Measurements from ENCODE around the gene LRRC38. TPM values are rescaled to one million over a fixed set of nuclear protein-coding genes. Genes with fewer than 3 reads are reported as not detected.

The LRRC38 gene
- total RNA-seq, 4 donors from 2014 or later: not detected

DNA sequence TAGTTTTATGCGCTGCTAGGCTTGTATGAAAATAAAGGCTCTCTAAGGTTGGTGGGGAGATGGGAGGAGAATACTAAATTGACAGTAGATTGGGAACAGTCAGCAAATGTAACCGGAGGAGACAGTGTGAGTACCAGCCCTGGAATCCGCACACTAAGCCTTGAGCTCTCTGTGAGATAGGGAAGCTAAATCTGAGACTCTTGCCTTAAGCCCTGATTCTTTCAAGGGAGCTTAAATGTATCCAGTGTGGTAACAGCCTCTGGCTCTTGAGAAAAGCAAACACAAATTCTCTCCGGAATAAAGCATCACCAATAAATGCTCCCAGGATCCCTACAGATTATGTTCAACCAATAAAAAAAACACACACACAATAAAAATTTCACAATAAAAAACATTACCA is 36.9 kb upstream of the LRRC38 start:
- Histone ChIP-seq H3K27ac (no peak overlapping the region), H3K36me3 (no peaks in the 10 kb centered on the region), H3K4me3 (no peak overlapping the region), H3K9me3 (no peaks in the 10 kb centered on the region), H3K27me3 (no peaks in the 10 kb centered on the region), H3K4me1 (no peaks in the 10 kb centered on the region)
- intact Hi-C loops (cut with DNase I; ENCODE audit: low total_unique reads): no loop called here
- DNase-seq: no peak
- no peak for TF ChIP-seq POLR2A (IDR thresholded peaks at IDR 0.05)
- TF ChIP-seq, protein P1, sequence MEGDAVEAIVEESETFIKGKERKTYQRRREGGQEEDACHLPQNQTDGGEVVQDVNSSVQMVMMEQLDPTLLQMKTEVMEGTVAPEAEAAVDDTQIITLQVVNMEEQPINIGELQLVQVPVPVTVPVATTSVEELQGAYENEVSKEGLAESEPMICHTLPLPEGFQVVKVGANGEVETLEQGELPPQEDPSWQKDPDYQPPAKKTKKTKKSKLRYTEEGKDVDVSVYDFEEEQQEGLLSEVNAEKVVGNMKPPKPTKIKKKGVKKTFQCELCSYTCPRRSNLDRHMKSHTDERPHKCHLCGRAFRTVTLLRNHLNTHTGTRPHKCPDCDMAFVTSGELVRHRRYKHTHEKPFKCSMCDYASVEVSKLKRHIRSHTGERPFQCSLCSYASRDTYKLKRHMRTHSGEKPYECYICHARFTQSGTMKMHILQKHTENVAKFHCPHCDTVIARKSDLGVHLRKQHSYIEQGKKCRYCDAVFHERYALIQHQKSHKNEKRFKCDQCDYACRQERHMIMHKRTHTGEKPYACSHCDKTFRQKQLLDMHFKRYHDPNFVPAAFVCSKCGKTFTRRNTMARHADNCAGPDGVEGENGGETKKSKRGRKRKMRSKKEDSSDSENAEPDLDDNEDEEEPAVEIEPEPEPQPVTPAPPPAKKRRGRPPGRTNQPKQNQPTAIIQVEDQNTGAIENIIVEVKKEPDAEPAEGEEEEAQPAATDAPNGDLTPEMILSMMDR (IDR thresholded peaks at IDR 0.05): no peak

DNA sequence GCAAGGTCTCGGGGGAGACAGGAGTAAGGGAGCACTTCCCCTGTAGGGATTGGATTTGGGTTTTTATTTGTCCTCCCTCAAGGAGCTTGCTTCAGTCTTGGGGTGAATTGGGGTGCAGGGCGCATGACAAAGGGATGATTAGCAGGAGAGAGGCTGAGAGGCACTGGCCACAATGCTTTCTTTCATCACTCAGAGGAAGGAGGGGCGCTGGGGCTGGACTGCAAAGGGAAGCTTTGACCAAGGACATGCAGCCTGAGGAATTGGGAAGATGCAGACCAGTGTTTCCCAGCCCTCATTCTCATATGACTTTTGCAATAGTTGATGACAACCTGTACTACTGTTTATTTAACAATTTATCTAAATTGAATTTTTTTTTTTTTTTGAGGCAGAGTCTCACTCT is 35.7 kb upstream of the LRRC38 start:
- H3K4me3 ChIP-seq: no peak overlapping the region
- H3K9me3 ChIP-seq: no peaks in the 10 kb centered on the region
- H3K27me3 ChIP-seq: no peaks in the 10 kb centered on the region
- H3K27ac ChIP-seq: no peak overlapping the region
- no peak for DNase-seq
- no peaks in the 10 kb centered on the region for H3K4me1 ChIP-seq
- intact Hi-C loops (cut with DNase I; ENCODE audit: low total_unique reads): no loop called here
- no peak for TF ChIP-seq POLR2A (IDR thresholded peaks at IDR 0.05)
- TF ChIP-seq, protein P1 (IDR thresholded peaks at IDR 0.05): no peak
- no peaks in the 10 kb centered on the region for H3K36me3 ChIP-seq

DNA sequence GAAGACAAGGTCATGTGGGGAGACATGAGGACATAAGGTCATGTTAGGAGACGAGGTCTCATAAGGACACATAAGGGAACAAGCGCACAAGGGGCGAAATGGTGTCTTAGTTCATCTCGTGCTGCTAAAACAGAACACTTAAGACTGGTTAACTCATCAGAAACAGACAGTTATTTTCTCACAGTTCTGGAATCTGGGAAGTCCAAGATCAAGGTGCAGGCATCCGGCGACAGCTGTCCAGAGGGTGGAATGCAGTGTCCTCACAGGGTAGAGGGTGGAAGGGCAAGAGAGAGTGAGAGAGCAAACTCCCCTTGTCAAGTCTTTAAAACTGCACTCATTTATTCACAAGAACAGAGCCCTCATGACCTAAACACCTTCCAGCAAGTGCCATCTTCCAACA is 35.2 kb upstream of the LRRC38 start:
- no peak overlapping the region for H3K27ac ChIP-seq
- no peak for DNase-seq
- no peaks in the 10 kb centered on the region for H3K4me1 ChIP-seq
- H3K27me3 ChIP-seq: no peaks in the 10 kb centered on the region
- H3K9me3 ChIP-seq: no peaks in the 10 kb centered on the region
- intact Hi-C loops (cut with DNase I; ENCODE audit: low total_unique reads): no loop called here
- H3K4me3 ChIP-seq: no peak overlapping the region
- H3K36me3 ChIP-seq: no peaks in the 10 kb centered on the region
- TF ChIP-seq, protein P1 (IDR thresholded peaks at IDR 0.05): no peak
- no peak for TF ChIP-seq POLR2A (IDR thresholded peaks at IDR 0.05)

DNA sequence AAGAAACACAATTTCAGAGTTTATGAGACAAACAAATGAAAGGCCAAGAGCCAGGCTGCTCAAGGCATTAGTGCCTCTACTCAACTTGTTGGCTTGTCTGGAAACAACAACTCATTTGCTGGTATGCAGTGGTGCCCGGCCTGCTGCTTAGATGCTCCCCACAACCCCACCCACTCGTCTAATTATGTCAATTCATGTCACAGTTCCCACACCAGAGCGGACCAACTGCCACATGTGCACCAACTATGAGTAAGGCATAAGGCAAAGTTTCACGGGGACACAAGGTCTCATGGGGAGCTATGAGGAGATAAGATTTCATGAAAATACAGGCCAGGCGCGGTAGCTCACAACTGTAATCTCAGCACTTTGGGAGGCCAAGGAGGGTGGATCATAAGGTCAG is 34.5 kb upstream of the LRRC38 start:
- TF ChIP-seq, protein P1 (IDR thresholded peaks at IDR 0.05): no peak
- no peak for TF ChIP-seq POLR2A (IDR thresholded peaks at IDR 0.05)
- Histone ChIP-seq H3K27me3 (no peaks in the 10 kb centered on the region), H3K36me3 (no peaks in the 10 kb centered on the region), H3K4me1 (no peaks in the 10 kb centered on the region), H3K9me3 (no peaks in the 10 kb centered on the region), H3K27ac (no peak overlapping the region), H3K4me3 (no peak overlapping the region)
- no peak for DNase-seq
- intact Hi-C loops (cut with DNase I; ENCODE audit: low total_unique reads): no loop called here

DNA sequence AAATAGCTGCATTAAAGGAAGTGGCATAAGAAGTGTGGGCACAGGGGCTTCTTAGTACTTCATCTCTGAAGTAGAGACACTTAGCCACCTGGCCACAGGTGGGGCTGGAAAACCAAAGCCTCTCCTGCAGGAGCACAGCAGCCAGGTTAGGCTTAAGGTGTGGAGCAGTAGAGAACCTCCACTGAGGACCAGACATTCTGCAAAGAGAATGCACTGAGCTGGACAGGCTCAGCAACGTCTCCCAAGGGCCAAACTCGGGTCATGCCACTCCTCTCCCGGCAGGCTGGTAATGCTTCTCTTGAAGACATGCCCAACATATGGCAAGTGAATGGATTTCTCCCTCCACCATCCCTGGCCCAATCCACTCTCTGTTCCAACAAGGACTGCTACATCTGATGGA is 33.0 kb upstream of the LRRC38 start:
- no peaks in the 10 kb centered on the region for H3K36me3 ChIP-seq
- no peak overlapping the region for H3K27ac ChIP-seq
- no peak for DNase-seq
- H3K4me1 ChIP-seq: no peaks in the 10 kb centered on the region
- no peak overlapping the region for H3K4me3 ChIP-seq
- H3K9me3 ChIP-seq: no peaks in the 10 kb centered on the region
- intact Hi-C loops (cut with DNase I; ENCODE audit: low total_unique reads): no loop called here
- TF ChIP-seq, protein P1 (IDR thresholded peaks at IDR 0.05): no peak
- no peak for TF ChIP-seq POLR2A (IDR thresholded peaks at IDR 0.05)
- no peaks in the 10 kb centered on the region for H3K27me3 ChIP-seq

Measured in uterus (tissue), 4 donors.